KOPT-K1 (cell line): ENCODE results near the gene CTAG1A.
"Not testable (repeated sequence)": the region's sequence is repeated elsewhere in the genome, so short reads cannot be mapped to it uniquely, and the experiment has no call there.

Experiments
- H3K27ac ChIP-seq: fragments of 200-600 bp; sonication (generic); 2 replicates; pipeline ENCODE4 v1.5.1; 2016; ENCODE audit warnings: antibody characterized with exemption, mild to moderate bottlenecking, low read depth, low read length; ENCODE audit not compliant: poor library complexity, severe bottlenecking
- H3K36me3 ChIP-seq: fragments of 200-600 bp; sonication (generic); 2 replicates; pipeline ENCODE4 v1.5.1; 2017; ENCODE audit warnings: antibody characterized with exemption, mild to moderate bottlenecking, low read length, moderate library complexity; ENCODE audit not compliant: insufficient read depth
- H3K9me3 ChIP-seq: fragments of 200-600 bp; sonication (generic); 2 replicates; pipeline ENCODE4 v1.5.1; 2017; ENCODE audit warnings: antibody characterized with exemption, low read length, mild to moderate bottlenecking; ENCODE audit not compliant: insufficient read depth, poor library complexity, severe bottlenecking

CTAG1A gene

DNA sequence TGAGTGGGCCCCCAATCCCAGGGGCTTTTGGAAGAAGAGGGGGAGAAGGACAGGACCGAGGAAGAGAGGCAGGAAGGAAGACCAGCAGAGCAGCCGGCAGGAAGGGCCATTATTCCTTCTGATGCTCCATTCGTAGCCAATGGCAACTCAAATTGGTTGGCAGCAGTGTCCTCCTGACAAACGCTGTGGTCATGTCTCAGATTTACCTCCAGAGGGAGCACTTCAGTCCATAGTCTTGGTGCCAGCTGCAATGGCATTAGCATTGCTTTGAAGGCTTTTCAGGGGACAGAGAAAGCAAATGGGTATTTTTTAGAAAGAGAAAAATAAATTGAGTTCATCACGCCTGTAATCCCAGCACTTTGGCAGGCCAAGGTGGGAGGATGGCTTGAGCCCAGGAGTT lies 44.0 kb downstream of the CTAG1A start:
- not testable (repeated sequence) for H3K36me3 ChIP-seq, H3K9me3 ChIP-seq, H3K27ac ChIP-seq

DNA sequence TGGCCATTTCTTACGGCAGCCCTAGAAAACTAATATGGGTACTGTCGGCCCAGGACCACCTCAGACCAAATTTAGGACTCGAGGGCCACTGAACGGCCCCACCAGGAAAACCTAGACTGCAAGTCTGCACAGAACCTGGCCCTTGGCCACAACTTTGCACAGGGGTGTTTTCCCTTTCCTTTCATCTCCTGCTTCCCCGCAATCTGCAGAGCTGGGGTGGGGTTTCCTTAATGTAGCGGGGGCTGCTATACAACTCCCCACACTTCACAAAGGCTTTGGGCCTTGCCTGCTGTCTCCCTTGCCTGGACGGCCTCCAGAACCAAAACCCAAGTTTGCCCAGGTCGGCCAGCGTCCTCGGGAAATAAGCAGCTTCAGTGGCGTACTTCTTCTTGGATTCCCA lies 46.0 kb downstream of the CTAG1A start:
- not testable (repeated sequence) for H3K27ac ChIP-seq, H3K36me3 ChIP-seq, H3K9me3 ChIP-seq

DNA sequence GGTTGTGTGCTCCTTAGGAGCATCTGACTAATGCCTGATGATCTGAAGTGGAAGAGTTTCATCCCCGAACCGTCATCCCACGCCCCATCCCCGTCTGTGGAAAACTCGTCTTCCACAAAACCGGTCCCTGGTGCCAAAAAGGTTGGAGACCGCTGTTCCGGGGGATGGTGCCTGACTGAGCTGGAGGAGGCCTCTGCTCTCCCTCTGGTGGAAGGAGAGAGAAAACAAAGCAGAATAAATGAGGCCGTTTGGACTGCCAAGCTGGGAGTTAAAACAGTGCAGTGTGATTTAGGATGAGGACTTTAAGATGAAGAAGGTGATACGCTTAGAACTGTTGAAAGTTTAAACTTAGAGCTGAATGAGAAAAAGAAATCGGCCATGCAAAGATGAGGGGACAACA lies 48.7 kb downstream of the CTAG1A start:
- H3K27ac ChIP-seq, H3K9me3 ChIP-seq, H3K36me3 ChIP-seq: not testable (repeated sequence)
